Glomerular visceral epithelial cell (primary cell): ENCODE measurements around the gene TECTA.
"Not testable (repeated sequence)": the region's sequence is repeated elsewhere in the genome, so short reads cannot be mapped to it uniquely, and the experiment has no call there.

Source experiments
- DNase-seq: peaks from one replicate; pipeline ENCODE4 v3.0.0-alpha.2; 2016; ENCODE audit errors: extremely low spot score

Gene TECTA

DNA sequence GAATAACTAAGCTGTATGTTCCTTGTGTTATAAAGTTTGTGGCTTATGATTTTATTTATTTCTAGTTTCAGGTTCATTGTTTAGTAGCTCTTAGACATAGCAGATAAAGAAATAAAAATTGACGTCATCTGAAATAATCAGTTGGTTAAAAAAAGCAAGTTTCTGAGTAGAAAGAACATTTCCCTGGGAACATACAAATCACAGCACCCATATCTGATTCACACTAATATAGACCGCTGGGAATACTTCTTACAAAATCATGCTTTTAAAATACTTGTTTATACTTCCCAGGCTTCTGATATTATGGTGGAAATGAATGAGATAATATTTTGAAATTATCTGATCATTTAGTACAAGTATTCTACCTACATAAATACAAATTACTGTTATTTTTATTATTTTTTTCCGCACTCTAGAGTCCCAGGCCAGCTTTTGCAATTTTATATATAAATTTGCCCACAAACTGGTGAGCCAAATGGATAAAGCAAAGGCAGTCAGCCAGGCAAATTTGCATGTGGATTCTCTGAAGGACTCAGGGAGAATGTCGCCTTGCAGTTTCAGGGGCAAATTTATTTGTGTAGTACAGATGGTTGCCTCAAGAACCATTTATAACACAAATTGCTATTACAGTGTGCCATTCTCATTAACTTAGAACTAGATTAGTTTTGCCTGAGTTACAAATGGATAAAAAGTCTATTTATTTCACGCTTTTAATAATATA is 128.6 kb downstream of the TECTA start:
- no peak for DNase-seq

GRCh38 chr11:121231576-121232278 is 130.7 kb downstream of the TECTA start:
- DNase-seq = no peak

DNA sequence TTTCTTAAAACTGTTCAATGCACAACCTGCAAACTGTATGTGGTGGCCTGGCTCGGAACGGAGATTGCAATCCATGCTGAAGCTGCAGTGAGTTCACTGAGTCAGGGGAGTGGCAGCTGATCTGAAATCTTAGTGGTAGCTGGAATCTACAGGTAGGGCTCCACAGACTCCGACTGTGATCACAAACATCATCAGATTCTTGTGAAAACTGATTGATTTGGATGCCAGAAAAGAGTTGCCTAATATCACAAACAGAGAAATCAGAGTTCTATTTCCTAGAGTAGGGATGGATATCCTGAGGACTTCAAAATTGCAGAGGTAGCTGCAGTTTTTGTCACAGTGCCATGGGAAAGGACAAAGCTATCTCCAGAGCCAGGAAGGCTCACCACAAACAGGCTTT is 134.0 kb downstream of the TECTA start:
- DNase-seq = no peak

DNA sequence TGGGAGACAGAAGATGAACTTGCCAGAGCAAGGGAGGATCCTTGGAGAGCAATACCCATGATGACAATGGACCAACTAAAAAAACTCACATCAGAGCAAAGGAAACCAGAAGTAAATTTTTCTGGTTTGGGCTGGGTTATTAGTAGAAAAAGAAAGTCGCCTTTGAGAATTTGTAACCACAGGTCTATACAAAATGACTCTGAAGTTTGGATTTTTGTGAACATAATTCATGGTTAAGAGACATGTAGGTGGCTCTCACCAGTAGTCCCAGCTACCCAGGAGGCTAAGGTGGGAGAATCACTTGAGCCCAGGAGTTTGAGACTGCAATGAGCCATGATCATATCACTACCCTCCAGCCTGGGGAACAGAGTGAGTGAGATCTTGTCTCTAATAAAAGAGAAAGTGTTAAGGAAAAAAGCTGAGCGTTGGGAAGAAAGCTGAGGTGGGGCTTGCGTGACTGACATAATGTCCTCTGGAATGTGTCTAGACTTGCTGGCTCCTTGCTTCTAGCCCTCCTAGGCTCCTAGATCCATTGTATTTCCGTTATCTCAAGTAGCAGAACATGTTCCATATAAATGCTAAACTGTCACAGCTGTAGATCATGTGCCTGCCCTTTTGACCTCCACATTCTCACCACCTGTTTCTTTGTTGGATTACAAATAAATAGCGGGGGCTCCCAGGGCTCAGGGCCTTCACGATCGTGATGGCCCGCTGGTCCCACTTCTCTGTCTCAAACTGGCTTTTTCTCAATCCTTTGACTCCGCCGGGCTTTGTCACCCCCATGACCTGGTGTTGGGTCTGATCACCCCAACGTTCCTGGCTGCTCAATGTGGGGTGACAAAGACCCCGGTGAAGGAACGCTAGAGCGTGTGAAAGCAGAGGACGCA is 135.3 kb downstream of the TECTA start:
- DNase-seq = peak; percentile 56

GRCh38 chr11:121237247-121237646 is 136.2 kb downstream of the TECTA start:
- not testable (repeated sequence) for DNase-seq

DNA sequence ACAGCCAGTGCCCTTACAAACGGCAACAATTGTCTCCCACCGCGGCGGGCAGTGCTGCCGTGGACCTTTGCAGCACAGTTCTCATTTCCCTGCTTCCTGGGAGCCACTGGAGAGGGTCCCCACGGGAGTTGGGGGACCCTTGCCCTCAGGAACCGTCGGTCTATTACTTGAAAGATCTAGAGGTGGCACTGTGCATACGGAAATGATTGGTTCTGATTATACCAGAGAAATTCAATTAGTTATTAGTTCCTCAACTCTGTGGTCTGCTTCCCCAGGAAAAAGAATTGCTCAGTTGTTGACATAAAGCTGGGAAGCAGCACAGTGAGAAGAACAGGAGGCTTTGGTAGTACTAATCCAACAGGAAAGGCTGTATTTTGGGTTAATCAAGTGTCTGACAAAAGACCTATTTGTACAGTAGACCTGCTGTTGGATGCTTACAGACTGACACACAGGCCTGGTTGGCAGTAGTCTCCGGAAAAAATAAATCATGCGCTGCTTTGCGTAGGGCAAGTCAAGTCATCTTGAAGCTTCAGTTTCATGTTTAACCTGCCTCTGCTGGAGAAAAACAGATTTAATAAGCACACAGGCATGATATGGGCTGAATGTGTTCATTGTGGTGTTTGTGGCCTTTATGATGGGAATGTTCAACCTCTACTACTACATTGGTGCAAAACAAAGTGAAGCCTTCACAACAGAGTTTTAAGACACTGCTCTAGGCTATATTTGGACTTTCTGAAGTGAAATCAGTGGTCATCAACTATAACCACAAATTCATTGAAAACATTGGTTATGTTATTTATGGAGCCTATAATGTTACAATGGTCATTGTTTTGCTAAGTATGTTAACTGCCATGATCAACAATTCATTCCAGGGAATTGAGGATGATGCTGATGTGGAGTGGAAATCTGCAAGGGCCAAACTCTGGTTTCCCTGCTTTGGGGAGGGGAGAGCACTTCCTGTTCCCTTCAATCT is 136.9 kb downstream of the TECTA start:
- no peak for DNase-seq

DNA sequence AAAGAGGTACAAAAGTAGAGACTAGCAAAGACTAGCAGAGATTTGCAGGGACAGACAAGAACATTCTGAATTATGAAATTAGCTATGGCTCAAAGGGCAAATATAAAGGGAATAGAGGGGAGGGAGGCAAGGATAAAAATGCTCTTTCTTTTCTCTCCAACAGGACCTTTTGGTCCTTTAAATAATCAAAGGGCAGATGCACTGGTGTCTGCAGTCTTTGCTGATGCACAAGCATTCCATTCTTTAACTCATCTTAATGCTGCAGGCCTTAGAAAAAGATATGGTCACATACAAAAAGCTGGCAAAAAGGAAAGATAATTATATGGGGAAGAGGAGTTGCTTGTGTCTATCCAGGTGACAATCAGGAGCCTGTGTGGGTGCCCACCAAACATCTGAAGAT is 137.9 kb downstream of the TECTA start:
- no peak for DNase-seq

- peak; percentile 19 for DNase-seq
These were observed 139.0 kb downstream of the TECTA start for GRCh38 chr11:121240001-121240400.

DNA sequence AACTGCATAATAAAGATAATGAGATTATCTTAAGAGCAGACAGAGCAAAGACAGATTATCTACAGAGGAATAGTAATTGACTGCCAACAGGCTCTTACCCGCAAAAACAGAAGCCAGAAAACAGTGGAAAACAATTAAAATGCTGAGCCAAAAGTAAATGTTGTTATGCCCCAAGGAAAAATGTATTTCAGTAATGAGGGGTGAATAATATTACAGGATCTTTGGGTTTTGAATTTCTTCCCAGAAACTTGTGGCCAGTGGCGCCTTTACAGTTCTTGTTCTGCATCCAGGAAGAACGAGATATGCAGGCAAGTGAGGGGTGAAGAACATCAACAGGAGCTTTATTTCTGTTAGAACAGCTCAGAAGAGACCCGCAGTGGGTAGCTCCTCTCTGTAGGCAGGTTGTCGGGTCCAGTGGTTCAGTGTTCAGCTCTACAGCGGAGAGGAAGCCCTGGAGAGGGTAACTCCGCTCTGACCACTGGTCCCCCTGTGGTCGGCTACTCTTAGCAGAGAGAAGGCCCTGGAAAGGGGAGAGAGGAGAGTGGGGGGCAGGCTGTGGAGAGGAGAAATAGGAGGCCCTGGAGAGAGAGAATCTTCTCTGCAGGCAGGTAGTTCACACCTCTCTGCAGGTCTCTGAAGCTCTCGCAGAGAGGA is 139.7 kb downstream of the TECTA start:
- no peak for DNase-seq
